K562 (cell line): ENCODE measurements around the gene NR0B2. TPM values are rescaled to one million over a fixed set of nuclear protein-coding genes. Genes with fewer than 3 reads are reported as not detected.

Experiments
- CBFB ChIP-seq: sonication (generic); formaldehyde crosslinking; IDR thresholded peaks from 2 replicates; pipeline ENCODE4 v1.4.0; 2020; ENCODE audit warnings: mild to moderate bottlenecking, missing genetic modification reagents
- ETV1 ChIP-seq: fragments of 450-650 bp; conservative IDR thresholded peaks from 2 replicates; pipeline ENCODE4 v1.6.1; 2016; ENCODE audit warnings: missing genetic modification characterization, control low read depth, low read depth, missing compliant biosample characterization
- HDAC1 ChIP-seq, 2 experiments: fragments of 450-650 bp; IDR thresholded peaks; 2 replicates each; pipeline ENCODE4 v1.6.1; 2016 to 2017; ENCODE audit warnings: inconsistent platforms in 1 of 2, mild to moderate bottlenecking in 1 of 2, moderate library complexity in 1 of 2
- HNRNPH1 ChIP-seq: fragments of 200-400 bp; formaldehyde crosslinking; optimal IDR thresholded peaks from 2 replicates; pipeline ENCODE3; 2017; ENCODE audit warnings: low read depth, mild to moderate bottlenecking, low read length, moderate library complexity
- HNRNPK ChIP-seq: fragments of 200-400 bp; formaldehyde crosslinking; IDR thresholded peaks from one replicate; pipeline ENCODE4 v1.6.1; 2018; ENCODE audit warnings: mild to moderate bottlenecking, low read depth, low read length; ENCODE audit not compliant: poor library complexity, severe bottlenecking
- KDM1A ChIP-seq, 2 experiments: fragments of 450-650 bp; IDR thresholded peaks; 2 replicates each; pipeline ENCODE4 v1.6.1; 2016; ENCODE audit warnings: mild to moderate bottlenecking in 2 of 2
- NEUROD1 ChIP-seq: fragments of 150-350 bp; IDR thresholded peaks from 2 replicates; pipeline ENCODE4 v1.6.1; 2014; ENCODE audit warnings: borderline replicate concordance, low read length, low read depth; ENCODE audit not compliant: partially characterized antibody
- PCBP1 ChIP-seq: fragments of 200-400 bp; formaldehyde crosslinking; IDR thresholded peaks from 2 replicates; pipeline ENCODE4 v1.6.1; 2018; ENCODE audit warnings: mild to moderate bottlenecking, low read depth, low read length; ENCODE audit not compliant: poor library complexity, severe bottlenecking
- RB1 ChIP-seq: fragments of 450-650 bp; IDR thresholded peaks from 2 replicates; pipeline ENCODE4 v1.6.1; 2017; ENCODE audit warnings: low read depth, mild to moderate bottlenecking
- RBM22 ChIP-seq: fragments of 200-400 bp; formaldehyde crosslinking; IDR thresholded peaks from 2 replicates; pipeline ENCODE4 v1.6.1; 2018; ENCODE audit warnings: low read length, low read depth; ENCODE audit not compliant: poor library complexity, severe bottlenecking
- RBM39 ChIP-seq: fragments of 200-400 bp; formaldehyde crosslinking; optimal IDR thresholded peaks from 2 replicates; pipeline ENCODE3; 2018; ENCODE audit warnings: low read depth, low read length
- RUNX1 ChIP-seq: sonication (generic); IDR thresholded peaks from 2 replicates; pipeline ENCODE4 v1.6.1; 2016; ENCODE audit warnings: antibody characterized with exemption, low read depth
- SAFB ChIP-seq: fragments of 200-400 bp; formaldehyde crosslinking; IDR thresholded peaks from 2 replicates; pipeline ENCODE4 v1.6.1; 2017; ENCODE audit warnings: low read depth, low read length, borderline replicate concordance
- TCF7L2 ChIP-seq: fragments of 150-350 bp; IDR thresholded peaks from 2 replicates; pipeline ENCODE4 v1.6.1; 2016; ENCODE audit warnings: low read depth, mild to moderate bottlenecking, low read length, moderate library complexity
- XRCC4 ChIP-seq: IDR thresholded peaks from one replicate; pipeline ENCODE4 v1.6.1; 2011; ENCODE audit not compliant: insufficient read depth, insufficient read length; ENCODE audit errors: extremely low read depth
- ZFP30 ChIP-seq: fragments of 250-450 bp; sonication (Bioruptor Pico); IDR thresholded peaks from 2 replicates; pipeline ENCODE4 v1.8.0; 2022; ENCODE audit warnings: moderate library complexity, mild to moderate bottlenecking, inconsistent platforms, borderline replicate concordance
- ZNF41 ChIP-seq: fragments of 250-450 bp; sonication (Bioruptor Pico); conservative IDR thresholded peaks from 2 replicates; pipeline ENCODE4 v1.4.0; 2020; ENCODE audit warnings: mild to moderate bottlenecking
- ZNF75A ChIP-seq: fragments of 450-650 bp; formaldehyde crosslinking; IDR thresholded peaks from 2 replicates; pipeline ENCODE4 v1.4.0; 2020; ENCODE audit warnings: mild to moderate bottlenecking
- ZNF778 ChIP-seq: fragments of 450-650 bp; formaldehyde crosslinking; IDR thresholded peaks from 2 replicates; pipeline ENCODE4 v1.4.0; 2020; ENCODE audit warnings: mild to moderate bottlenecking, moderate library complexity
- polyA plus RNA-seq, 8 experiments: library from polyadenylated mRNA; depleted of rRNA in 4 of 8; stranded (reverse) in 5 of 8; unstranded in 3 of 8; fragments of >200 nt; fragmentation: Nextera tagmentation in 2 of 8; fragmentation: Illumina TruSeq in 1 of 8; extraction: Ambion mirVana in 2 of 8; extraction: Trizol in 1 of 8; gene quantifications; 2 replicates each; pipeline versions ENCODE4 v1.2.1 to v1.2.3, GENCODE V29; 2011 to 2014; ENCODE audit warnings: inconsistent platforms in 1 of 8, missing spikeins in 1 of 8
- total RNA-seq, 7 experiments: library from RNA; depleted of rRNA in 6 of 7; stranded (reverse); fragments of >200 nt in 6 of 7; fragmentation: Illumina TruSeq in 2 of 7; extraction: Trizol in 2 of 7; gene quantifications; 2 replicates each; pipeline versions ENCODE4 v1.2.1 to v1.2.3, GENCODE V29; 2011 to 2021; ENCODE audit warnings: low replicate concordance in 1 of 7
- TF ChIP-seq, protein P1 (sequence below): fragments of 450-650 bp; IDR thresholded peaks from one replicate; pipeline ENCODE4 v1.6.1; 2018; ENCODE audit warnings: mild to moderate bottlenecking, moderate library complexity; ENCODE audit not compliant: partially characterized antibody
- TF ChIP-seq, protein P2 (sequence below): fragments of 450-650 bp; formaldehyde crosslinking; IDR thresholded peaks from 2 replicates; pipeline ENCODE4 v1.4.0; 2020; ENCODE audit warnings: mild to moderate bottlenecking, moderate library complexity
- TF ChIP-seq, protein P3 (sequence below): fragments of 450-650 bp; IDR thresholded peaks from 2 replicates; pipeline ENCODE4 v1.6.1; 2016; ENCODE audit warnings: mild to moderate bottlenecking

Gene NR0B2
- total and polyA plus RNA-seq, 9 of the 15 experiments (the other 6 are each of a cell fraction or from before 2014, with no cell fraction given) = not detected

DNA sequence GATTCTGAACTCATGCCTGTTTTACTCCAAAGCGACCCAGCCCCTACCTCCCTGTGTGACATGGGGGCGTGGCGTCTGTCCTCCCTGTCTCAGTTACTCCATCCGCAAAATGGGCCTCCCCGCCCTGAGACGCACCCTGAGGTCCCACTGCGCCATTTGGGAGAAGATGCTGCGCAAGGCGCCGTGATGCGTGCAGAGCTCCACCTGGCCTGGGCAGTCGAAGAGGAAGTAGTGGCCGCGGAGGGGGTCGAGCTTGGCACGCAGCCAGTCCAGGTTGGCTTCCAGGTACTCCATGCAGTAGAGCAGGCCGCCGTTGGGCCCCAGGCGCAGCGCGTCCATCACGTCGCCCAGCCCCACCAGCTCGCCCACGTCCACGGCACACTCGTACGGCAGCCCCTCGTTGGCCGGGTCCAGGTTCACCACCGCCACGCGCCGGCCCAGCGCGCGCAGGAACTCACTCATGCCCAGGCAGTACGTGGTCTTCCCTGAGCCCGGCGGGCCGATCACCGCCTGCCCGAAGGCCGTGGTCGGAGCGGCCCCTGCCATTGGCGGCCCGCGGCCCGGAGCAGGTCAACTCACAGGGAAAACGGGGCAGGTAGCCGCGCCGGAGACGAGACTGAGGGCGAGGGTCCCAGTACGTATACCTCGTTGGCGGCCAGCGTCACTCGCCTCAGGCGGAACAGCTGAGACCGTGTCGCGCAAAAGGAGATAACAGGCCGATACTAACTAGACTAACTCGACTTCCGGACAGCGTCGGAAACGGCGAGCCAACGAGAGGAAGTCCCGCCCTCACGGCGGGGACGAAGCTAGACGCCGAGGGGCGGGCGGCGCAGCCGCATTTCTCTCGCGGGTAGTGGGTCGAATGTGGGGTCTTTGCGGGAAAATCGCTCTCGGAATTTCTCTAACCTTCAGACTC is 24.0 kb downstream of the NR0B2 start, which contains the start of gene GPN2 (continued):
- no peak; the same call in 1 of the 2 replicates for TF ChIP-seq SAFB
- no peak for TF ChIP-seq RB1
- TF ChIP-seq RBM22 = peak; percentile 90
- TF ChIP-seq ZNF75A (CRISPR knock-in tag) = no peak
- TF ChIP-seq HNRNPH1 = no peak
- TF ChIP-seq ETV1 (tag) = peak; percentile 75
- TF ChIP-seq, protein P1, sequence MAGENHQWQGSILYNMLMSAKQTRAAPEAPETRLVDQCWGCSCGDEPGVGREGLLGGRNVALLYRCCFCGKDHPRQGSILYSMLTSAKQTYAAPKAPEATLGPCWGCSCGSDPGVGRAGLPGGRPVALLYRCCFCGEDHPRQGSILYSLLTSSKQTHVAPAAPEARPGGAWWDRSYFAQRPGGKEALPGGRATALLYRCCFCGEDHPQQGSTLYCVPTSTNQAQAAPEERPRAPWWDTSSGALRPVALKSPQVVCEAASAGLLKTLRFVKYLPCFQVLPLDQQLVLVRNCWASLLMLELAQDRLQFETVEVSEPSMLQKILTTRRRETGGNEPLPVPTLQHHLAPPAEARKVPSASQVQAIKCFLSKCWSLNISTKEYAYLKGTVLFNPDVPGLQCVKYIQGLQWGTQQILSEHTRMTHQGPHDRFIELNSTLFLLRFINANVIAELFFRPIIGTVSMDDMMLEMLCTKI = no peak
- no peak for TF ChIP-seq TCF7L2
- TF ChIP-seq ZNF778 (CRISPR knock-in tag) = no peak
- TF ChIP-seq, protein P2, sequence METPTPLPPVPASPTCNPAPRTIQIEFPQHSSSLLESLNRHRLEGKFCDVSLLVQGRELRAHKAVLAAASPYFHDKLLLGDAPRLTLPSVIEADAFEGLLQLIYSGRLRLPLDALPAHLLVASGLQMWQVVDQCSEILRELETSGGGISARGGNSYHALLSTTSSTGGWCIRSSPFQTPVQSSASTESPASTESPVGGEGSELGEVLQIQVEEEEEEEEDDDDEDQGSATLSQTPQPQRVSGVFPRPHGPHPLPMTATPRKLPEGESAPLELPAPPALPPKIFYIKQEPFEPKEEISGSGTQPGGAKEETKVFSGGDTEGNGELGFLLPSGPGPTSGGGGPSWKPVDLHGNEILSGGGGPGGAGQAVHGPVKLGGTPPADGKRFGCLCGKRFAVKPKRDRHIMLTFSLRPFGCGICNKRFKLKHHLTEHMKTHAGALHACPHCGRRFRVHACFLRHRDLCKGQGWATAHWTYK = peak; percentile 76; the same call in 1 of the 2 replicates
- peak; percentile 73 to 87 for TF ChIP-seq KDM1A (IDR thresholded peaks at IDR 0.05)
- TF ChIP-seq, protein P3, sequence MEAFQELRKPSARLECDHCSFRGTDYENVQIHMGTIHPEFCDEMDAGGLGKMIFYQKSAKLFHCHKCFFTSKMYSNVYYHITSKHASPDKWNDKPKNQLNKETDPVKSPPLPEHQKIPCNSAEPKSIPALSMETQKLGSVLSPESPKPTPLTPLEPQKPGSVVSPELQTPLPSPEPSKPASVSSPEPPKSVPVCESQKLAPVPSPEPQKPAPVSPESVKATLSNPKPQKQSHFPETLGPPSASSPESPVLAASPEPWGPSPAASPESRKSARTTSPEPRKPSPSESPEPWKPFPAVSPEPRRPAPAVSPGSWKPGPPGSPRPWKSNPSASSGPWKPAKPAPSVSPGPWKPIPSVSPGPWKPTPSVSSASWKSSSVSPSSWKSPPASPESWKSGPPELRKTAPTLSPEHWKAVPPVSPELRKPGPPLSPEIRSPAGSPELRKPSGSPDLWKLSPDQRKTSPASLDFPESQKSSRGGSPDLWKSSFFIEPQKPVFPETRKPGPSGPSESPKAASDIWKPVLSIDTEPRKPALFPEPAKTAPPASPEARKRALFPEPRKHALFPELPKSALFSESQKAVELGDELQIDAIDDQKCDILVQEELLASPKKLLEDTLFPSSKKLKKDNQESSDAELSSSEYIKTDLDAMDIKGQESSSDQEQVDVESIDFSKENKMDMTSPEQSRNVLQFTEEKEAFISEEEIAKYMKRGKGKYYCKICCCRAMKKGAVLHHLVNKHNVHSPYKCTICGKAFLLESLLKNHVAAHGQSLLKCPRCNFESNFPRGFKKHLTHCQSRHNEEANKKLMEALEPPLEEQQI = no peak
- peak in 1 of 2 experiments; percentile 96; a peak in 3 of 4 replicates for TF ChIP-seq HDAC1 (IDR thresholded peaks at IDR 0.05)
- no peak for TF ChIP-seq HNRNPK
- TF ChIP-seq RBM39 = no peak
- TF ChIP-seq NEUROD1 = peak; percentile 59
- no peak; the same call in 1 of the 2 replicates for TF ChIP-seq RUNX1
- TF ChIP-seq XRCC4 = no peak
- TF ChIP-seq CBFB = no peak
- TF ChIP-seq PCBP1 = peak; percentile 90
- no peak for TF ChIP-seq ZNF41 (CRISPR knock-in tag)
- TF ChIP-seq ZFP30 (CRISPR knock-in tag) = no peak
